Activated CD8-positive, alpha-beta memory T cell treated with anti-CD3 and anti-CD28 coated beads, Interleukin-2, amount 50 U/mL, for 24 hours (primary cell): ENCODE results near the gene RNF222.
"Not testable (repeated sequence)": the region's sequence is repeated elsewhere in the genome, so short reads cannot be mapped to it uniquely, and the experiment has no call there.

Experiments used
- DNase-seq: peaks from one replicate; pipeline ENCODE4 v3.0.0-alpha.2; 2020; ENCODE audit errors: extremely low read depth

Gene RNF222

DNA sequence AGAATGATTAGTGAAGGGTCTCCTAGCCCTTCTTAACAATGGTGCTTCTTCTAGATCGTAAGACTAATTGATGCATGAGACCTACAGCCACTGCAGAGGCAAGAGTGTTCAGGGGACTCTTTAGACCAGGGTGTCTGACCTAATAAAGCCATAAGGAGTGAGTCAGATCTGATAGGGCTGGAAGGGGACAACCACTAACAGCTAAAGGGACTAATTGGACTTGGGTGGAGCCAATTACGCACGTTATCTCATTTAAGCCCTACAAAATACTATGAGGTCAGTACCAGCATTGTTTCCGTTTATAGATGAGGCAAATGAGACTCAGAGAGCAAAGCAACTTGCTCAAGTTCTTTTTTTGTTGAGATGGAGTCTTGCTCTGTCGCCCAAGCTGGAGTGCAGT is 14.5 kb upstream of the RNF222 start:
- no peak for DNase-seq

DNA sequence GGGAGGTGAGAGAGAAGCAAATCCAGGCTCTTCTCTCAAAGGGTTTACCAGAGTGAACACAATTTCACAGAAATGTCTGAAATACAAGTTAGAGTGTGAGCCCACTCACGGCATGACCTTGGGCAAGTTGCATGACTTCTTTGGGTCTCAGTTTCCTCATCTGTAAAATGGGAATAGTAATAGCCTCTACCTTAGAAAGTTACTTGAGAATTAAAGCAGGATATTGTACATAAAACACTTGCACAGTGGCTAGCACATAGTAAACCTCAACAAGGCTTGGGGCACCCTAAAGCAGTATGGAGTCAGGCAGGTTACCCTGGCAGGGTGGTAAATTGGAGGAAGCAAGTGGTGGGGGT is 13.2 kb upstream of the RNF222 start:
- DNase-seq, result no peak

DNA sequence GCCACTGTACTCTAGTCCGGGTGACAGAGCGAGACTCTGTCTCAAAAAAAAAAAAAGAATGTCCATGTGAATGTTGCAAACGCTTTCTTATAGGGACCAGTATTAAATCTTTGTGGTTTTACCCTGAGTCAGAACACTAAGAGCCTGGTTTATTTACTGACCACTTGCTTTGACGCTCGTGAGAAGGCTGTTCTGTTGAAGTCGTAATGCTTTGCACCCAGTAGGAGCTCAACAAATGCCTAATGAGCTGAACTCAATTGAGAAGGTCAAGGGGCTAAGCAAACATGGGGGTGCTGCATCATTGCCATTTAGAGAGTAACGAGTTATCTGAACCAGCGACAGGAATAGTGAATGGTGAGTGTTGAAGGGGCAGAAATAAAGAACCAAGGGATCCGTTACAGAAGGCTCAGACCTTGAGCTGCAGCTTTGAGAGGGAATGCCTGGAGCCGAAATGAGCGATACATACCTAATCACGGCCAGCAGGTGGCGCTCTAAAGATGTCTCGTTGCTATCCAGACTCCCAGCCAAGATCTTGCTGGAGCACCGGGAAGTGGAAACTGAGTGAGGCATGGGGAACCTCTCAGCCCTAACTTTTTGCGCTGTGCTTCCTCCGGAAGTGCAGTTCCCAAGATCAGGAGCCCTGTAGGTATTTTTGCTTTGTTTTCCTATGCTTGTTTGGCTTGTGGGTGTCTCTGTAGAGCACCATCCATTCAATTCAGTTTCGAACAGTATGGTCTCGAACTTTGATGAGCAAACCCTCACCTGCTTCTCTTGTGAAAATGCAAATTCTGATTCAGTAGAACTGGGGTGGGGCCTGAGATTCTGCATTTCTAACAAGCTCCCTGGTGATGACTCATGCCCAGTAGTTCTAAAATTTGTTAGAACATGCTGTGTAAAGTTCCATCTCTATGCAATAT is 12.6 kb upstream of the RNF222 start:
- DNase-seq, result peak; percentile 50

DNA sequence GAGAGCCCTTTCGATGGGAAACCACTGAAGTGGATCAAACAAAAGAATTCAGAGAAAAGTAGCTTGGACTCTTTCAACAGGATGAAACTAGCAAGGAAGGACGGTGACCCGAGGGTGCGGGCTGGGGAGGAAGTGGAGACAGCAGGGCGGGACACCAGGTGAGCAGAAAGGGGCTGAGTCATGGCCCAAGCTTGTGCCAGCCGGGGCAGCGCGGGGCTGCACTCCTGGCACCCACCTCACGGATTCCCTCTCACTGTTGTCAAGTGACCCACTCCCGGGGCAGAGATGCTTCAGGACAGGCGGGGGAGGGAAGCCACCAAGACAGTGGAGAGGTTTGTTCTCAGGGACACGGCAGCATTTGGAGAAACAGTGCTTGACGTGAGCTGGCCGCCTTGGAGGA is 10.7 kb upstream of the RNF222 start:
- DNase-seq, result no peak

DNA sequence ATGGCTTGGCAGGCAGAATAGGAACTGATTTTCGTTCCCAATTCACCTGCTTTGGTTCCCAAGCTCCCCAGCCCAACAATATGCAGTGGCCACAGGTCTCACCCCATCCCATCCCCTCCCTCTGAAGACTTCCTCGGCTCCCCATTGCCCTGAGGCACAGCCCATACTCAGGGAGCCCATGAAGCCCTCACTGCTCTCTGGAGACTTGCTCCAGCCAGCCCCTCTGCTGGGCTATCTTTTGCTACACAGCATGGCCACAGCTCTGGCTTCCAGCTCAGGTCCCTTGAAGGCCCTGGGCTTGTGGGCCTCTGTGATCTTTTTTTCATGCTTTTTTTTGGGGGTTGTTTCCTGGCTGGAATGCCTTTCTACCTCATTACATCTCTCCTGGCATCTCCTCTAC is 8.5 kb upstream of the RNF222 start:
- DNase-seq, result no peak

DNA sequence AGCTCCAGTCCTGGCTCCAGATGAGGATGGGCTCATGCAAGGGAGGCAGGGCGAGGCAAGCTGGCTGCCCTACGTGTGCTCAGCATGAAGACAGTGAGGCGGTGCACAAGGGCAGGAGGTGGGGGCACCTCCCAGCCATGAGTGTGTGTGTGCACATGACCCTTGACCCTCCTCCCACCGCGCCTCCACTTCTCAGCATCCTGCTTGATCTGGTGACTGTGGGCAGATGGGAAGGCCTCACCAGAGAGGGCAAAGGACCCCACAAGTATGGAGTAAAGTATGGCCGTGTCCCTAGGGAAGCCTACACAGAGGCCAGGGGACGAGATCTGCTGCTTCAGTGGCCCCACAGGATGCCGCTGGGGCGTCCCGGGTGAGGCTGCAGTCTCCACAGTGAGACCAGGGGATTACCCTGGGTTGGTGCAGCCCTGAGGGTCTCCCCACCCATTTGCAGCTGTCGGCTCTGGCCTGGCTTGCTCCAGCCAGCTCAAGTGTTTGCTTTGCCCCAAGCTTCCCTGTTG is 7.9 kb upstream of the RNF222 start:
- no peak for DNase-seq

DNA sequence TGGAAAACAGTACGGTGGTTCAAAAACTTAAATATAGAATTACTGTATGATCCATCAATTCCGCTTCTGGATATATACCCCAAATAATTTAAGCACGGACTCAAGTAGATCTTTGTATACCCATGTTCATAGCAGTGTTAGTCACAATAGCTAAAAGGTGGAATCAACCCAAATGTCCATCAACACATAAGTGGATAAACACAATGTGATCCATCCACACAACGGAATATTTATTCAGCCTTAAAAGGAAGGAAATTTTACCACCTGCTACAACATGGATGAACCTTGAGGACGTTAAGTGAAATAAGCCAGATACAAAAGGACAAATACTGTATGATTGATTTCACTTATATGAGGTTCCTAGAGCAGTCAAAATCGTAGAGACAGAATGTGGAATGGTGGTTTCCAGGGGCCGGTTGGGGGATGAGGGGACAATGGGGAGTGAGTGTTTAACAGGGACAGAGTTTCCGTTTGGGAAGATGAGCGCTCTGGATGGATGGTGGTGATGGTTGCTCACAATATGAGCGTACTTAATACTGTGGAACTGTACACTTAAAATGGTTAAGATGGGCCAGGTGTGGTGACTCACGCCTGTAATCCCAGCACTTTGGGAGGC is 5.4 kb upstream of the RNF222 start:
- DNase-seq, result no peak

DNA sequence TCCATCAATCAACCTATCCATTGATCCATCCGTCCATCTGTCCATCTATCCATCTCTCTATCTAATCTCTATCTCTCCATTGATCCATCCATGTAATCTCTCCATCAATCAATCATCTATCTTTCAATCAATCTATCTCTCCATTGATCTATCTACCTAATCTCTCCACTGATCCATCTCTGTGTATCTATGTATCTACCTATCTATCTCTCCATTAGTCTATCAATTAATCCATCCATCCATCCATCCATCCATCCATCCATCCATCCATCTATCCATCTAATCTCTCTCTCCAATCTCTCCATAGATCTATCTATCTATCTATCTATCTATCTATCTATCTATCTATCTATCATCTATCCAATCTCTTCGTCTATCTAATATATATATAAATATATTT is 3.5 kb upstream of the RNF222 start:
- DNase-seq, result no peak

DNA sequence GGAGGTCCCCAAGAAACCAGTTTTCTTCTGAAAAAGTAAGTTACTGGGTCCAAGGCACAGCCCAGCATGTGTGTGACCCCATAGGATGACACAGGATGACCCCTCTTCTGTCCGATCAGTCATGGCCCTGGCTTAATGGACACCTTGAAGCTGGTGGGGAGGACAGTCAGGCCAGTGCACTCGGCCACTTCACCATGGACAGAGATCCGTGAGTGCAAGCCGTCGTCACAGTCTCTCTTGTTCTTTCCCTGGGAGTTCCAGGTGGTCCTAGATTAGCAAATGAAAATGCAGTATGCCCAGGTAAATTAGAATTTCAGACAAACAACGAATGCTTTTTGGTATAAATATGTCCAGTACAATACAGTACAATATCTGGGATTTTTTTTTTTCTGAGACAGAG is 1.4 kb upstream of the RNF222 start:
- DNase-seq, result no peak

DNA sequence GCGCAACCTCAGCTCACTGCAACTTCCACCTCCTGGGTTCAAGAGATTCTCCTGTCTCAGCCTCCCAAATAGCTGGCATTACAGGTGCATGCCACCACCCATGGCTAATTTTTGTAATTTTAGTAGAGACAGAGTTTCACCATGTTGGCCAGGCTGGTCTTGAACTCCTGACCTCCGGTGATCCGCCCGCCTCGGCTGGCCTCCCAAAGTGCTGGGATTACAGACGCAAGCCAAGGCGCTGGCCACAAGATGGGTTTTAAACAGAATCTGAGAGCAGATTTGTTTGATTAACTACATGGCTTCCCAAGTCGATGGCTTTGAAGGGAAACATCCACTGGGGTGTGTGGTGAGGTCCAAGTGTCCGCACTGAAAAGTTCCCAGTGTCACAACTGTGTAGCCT is 3.1 kb downstream of the RNF222 start:
- DNase-seq, result not testable (repeated sequence)

DNA sequence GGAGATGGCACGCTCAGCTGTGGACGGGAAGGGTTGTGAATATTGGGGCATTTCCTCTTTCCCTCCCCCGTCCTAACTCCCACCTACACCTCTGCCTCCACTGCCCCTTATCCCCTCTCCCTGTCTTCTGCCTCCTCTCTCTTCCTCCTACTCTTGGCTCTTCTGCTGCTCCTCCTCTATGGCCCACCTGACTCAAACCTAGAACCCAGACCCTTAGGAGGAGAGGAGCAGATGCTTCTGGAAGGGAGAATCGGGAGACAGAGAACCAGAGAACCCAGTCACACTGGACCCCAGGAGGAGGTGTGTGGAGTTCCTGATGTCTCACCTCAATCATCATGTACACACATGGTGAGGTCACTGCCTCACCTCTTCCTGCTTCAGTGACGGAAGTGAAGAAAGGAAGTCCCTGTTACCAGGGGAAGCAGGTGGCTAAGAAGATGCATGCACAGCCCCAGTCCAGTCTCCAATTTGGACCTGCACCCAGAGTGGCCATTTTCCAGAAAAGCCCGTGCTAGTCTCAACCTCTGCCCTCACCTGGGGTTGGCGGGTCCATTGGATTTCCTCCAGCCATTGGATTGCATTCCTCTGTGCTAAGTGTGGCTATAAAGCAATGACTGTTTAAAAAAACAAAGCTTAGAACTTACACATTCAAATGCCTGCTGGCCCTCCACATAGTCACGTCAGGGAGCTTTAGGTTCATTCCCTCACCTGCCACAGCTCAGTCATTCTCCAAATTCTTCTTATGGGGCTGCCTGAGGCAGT is 4.0 kb downstream of the RNF222 start:
- no peak for DNase-seq

DNA sequence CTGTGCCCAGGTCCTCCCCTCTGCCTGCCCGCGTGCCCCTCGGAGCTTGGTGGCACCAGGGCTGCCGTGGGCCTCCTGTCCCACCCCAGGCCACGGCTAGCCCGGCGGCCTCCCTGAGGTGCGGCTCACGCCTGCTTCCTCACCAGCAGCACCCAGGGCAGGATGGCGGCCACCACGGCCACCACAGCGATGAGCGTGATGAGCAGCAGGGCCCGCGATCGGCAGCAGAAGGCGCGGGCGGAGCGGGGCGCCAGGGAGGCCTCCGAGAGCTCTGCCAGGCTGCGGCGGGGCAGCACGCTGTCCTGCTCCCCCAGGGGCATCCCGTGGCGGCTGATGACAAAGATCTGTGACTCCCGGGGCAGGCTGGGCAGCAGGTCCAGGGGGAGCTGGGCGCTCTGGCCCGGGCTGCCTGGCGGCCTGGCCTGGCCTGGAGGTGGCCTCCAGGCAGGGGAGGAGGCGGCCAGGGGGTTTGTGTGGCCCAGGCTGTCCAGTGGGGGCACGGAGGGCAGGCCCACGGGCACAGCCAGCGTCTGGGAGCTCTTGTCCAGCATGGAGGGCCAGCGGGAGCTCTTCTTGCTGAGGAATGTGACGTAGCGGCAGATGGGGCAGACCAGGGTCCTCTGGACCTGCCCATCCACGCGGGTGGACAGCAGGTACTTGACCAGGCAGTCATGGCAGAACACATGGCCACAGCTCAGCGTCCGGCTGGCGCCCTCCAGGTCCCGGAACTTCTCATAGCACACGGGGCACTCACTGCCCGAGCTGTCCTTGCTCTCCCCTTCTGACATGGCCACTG is 4.8 kb downstream of the RNF222 start:
- DNase-seq, result no peak

DNA sequence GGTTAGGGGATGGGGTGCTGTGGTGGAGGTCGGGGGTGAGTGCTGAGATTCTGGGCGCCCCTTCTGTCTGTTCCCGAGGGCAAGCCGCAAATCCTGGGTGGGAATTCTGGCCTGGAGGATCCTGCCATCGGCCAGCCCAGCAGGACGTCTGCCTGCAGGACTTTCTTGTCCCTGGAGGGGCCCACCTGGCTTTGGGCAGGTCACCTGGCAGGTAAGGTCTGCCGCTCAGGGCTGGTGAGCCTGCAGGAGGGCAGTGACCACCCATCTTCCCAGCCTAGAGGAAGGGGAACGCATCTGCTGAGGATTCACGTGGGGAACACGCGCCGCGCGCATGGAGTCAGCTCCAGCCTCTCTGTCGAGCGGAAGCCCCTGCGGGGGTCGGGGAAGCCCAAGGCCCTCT is 5.4 kb downstream of the RNF222 start:
- no peak for DNase-seq

DNA sequence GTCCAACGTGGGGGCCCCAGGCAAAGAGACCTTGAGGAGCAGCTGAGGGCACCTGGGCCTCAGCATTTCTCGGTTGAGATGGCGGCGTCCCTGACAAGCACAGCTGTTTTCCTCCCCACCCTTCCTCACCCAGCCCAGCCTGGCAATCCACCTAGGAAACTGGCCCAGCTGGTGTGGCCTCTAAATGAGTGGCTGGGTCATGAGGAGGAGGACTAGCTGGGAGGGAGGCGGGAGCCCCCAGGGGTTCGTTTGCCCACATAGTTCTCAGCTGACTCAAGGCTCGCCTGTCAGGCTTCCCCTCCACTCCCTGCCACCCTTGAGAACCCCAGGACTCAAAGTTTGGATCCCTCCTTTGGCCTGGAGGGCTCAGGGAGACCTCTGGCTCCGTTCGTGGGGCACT is 5.9 kb downstream of the RNF222 start:
- no peak for DNase-seq

DNA sequence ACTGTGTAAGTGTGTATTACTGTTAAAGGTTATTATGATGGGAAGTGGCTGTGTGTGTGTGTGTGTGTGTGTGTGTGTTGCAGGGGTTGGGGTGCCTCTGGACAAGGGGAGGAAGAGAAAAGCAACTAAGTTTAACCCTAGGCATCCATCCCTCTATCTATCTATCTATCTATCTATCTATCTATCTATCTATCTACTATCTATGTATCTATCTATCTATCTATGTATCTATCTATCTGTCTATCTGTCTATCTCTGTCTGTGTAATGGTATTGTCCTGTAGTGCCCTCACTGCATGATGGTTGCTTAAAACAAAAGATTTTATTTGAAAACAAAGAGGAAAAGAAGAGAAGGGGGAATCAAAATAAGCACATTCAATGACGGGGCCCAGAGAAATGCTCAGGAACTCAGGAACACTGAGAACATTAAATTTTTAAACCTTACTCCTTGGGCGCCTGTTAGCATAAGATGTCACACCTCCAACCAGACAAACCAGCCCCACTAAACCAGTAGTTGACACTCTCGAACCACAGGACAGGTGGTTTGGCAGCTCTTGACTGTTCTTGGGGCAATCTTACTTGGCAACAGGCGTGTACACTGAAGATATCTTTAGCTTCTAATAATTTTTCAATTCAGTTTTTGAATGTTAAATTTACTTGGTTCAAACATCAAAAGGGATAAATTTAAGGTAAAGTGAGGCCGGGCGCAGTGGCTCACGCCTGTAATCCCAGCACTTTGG is 9.5 kb downstream of the RNF222 start:
- DNase-seq, result no peak

DNA sequence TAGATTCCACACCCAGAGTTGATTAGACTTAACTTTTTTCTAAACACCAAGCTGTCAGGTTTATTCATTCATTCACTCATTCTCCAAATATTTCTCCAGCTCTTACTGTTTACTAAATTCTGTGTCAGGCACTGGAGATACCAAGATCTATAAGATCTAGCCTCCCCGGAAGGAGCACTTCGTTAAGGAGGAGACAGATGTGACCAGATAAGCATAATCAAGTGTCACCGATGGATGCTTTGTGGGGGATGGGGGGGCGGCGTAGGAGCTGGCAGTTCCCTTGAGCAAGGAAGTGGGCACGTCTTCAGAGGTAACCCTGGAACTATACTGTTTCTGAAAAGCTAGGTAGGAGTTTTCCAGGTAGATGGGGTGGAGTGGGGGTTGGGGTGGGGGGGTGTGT is 10.8 kb downstream of the RNF222 start:
- DNase-seq, result no peak

DNA sequence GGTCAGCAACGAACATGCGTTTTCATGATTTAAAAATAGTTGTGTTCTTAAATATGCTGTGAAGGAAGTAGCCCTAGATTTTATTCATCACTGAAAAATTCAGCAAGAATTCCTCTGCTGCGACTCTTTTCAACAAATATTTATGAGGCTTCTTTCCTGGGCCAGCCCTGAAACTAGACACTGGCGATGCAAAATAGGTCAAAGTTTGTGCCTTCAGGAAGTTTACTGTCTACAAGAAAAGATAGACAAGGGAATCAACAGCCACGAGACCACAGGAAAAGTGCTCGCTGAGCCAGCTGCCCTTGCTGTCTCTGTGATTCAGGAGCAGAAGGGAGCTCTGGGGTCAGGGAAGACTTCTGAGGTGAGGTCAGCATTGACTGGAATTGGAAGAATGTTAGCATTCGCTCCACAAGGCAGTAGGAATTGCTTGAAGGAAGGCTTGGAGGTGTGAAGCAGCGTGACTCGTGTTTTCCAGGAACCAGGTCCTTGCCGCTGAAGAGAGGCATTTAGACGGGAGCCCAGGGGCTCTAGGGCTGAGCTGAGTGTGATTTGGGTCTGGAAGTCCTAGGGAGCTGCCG is 12.7 kb downstream of the RNF222 start:
- no peak for DNase-seq

DNA sequence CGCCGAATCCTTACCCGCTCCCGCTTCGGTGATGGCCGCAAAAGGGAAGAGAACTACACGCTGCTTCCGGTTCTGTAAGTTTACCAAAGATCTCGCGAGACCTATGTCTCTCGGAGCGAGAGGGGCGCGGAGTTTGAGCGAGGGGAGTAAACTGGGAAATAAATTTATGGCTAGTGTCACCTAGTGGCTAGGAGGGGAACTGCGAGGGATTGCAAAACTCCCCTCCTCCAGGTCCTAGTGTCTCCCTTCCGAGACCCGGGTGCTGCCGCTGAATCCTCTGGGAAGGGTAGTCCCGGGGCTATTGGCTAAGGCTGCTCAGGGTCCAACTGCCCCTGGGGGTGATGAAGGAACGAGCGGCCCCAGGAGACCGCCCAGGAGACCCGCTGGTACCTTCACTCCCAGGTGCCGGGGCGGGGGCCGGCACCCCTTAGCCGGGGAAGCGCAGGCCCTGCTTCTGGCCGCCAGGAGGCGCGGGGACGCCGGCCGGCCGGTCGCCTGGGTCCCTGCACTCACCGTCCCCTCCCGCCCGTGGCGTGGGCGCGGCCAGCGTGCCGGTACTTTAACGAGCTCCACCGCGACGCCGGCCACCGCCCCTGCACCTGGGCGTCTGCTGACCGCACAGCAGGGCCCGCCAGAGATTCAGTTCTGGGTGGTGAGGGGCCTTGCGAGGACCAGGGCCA is 14.3 kb downstream of the RNF222 start, which contains the start of gene RPL26:
RPL26 (minus strand) TSS at position 51 of the 680 bp plus-strand sequence. CDS start 883 bp downstream, outside the sequence.
- peak; percentile 87 for DNase-seq

DNA sequence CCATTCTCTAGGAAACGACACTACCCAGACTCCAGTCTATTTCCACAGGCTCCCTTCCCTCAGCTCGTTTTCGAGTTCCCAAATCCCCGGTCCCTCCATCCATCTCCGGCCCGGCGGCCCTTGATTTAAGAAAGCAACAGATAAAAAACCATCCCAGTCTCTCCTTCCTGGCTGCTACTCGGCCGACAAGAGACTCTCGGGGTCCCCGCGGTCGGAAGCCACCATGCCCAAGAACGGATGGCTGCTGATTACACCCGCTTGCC is 14.8 kb downstream of the RNF222 start:
- no peak for DNase-seq
